Subcutaneous adipose tissue (tissue), 4 donors: ENCODE results near the gene MANF. TPM values are rescaled to one million over a fixed set of nuclear protein-coding genes. Genes with fewer than 3 reads are reported as not detected.

Experiments
- total RNA-seq, 4 donors: library from RNA; depleted of rRNA; stranded (reverse); fragments of >200 nt; gene quantifications; one replicate each; pipeline ENCODE4 v1.1.0, GENCODE V29; 2016
- TF ChIP-seq, protein P1 (sequence below): fragments of 450-650 bp; IDR thresholded peaks from one replicate; pipeline ENCODE4 v1.5.1; 2016; ENCODE audit warnings: low read depth, mild to moderate bottlenecking, control low read depth, antibody characterized with exemption, moderate library complexity

The MANF gene
- total RNA-seq, 4 donors from 2014 or later = 14.1 to 62.9 (median 31.6) TPM

DNA sequence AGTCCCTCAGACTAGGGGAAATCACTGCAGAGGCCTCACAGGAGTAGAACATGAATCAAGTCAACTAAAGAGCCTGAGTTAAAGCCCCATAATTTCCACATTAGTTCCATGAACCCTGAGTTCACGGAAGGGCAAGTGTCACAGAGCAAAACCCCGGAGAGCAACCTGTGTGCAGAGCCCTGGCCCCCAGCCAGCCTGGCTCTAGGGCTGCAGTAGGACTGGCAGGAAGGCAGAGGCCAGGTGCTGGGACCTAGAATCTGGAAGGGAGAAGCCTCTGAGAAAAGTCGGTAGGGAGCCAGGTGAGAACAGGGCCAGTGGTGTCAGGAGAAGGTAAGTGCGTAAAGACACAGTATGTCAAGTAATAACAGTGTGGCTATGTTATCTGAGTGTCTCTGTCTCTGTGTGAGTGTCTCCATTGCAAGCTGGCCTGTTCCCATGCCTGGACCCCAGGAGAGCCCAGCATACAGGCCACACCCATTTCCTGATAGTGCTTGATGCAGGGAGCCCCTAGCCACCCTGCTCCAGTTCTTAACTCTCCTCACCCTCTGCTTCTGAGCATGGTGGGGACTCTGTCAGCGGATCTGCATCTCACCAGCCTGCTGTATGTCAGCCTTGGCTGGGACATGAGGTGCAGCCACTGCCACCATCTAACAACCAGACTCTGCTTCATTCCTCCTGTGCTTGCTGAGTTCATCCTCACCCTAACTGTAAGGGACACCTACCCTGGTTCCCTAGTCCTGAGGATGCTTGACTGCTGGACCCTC lies 11.3 kb upstream of the MANF start:
- TF ChIP-seq, protein P1, sequence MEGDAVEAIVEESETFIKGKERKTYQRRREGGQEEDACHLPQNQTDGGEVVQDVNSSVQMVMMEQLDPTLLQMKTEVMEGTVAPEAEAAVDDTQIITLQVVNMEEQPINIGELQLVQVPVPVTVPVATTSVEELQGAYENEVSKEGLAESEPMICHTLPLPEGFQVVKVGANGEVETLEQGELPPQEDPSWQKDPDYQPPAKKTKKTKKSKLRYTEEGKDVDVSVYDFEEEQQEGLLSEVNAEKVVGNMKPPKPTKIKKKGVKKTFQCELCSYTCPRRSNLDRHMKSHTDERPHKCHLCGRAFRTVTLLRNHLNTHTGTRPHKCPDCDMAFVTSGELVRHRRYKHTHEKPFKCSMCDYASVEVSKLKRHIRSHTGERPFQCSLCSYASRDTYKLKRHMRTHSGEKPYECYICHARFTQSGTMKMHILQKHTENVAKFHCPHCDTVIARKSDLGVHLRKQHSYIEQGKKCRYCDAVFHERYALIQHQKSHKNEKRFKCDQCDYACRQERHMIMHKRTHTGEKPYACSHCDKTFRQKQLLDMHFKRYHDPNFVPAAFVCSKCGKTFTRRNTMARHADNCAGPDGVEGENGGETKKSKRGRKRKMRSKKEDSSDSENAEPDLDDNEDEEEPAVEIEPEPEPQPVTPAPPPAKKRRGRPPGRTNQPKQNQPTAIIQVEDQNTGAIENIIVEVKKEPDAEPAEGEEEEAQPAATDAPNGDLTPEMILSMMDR = no peak

DNA sequence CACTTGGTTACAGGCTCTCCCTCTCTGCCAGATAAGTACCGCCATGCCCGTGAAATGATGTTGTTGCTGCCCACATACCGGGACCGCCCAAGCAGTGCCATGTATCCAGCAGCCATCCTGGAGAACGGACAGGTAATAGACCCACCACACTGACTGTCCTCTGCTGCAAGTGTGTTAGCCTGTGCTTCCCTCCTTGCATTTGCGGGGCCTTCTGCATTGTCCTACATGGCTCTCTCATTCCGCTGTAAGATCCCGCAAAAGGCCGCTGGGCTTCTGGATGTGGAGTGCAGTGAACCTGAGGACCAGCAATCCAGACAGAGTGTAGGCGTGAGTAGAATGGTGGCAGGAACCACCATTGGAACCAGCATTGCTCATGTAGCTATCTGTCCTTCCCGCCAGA lies 10.6 kb upstream of the MANF start:
- TF ChIP-seq, protein P1 = no peak

DNA sequence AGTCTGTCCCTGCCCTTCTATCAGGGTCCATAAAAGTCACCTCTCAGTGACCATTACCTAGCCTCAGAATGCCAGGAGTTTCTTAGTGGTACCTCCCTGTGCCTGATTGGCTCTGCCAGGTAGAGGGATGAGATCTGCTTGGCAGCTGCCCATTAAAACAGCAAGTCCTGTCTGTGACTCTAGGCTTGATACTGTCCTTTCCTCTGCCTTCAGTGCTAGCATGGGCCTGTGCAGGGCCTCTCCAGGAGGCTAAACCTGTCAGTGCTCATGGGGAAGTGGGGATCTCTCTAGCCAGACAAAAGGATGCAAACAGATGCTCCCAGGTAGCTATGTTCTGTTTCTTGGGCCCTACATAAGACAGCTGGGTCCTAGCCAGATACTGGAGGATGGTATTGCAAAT lies 10.0 kb upstream of the MANF start:
- TF ChIP-seq, protein P1 = no peak

DNA sequence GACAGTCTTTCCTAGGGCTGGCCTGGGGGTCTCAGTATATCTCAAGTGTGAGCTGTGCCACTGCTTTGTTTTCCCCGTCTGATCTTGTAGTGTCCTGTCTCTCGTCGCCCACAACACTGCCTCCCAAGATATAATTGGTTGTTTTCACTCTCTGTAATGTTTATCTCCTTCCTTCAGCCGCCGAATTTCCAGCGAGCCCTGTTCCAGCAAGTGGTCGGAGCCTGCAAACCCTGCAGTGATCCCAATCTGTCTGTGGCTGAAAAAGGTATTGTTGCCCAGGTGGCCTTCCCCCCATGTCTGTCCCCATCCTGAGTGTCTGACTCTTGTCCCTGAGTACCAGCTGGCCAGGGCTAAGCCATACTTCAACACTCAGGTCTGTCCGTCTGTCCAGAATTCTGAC lies 9.5 kb upstream of the MANF start:
- TF ChIP-seq, protein P1 = no peak

DNA sequence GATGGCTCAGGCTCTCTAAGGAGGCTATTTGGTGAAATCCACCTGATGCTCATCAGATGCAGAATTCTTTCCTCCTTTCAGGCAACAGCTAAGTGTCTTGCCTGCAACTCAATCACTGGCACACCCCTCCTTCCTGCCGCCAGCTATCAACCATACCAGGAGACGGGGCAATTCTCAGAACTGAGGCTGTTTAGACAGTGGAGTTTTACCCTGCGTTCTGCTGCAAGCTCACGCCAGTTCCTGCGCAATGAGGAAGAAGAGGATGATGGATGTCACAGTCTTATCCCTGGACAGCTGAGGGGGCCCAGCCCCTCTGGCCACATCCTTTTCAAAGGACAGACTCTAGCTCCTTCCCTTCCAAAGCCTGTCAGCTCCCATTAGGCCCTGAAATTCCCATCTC lies 7.0 kb upstream of the MANF start:
- TF ChIP-seq, protein P1 = no peak

DNA sequence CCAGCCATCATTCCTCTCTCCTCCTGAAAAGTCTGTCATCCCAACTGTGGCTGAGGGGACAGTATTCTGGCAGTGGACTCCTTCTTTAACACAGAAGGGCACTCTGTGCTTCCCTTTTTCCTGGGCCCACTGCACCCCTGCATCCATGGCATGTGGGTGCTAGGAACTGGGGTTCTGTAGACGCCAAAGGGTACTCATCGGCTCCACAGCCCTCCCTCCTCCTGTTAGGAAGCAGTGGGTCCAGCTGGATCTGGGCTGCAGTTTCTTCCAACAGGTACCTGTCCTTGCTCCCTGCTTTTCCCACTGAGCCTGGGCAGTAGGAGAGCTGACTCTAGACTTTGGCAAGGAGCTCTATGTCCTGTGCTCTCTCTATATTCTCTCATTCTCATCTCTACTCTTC lies 6.4 kb upstream of the MANF start:
- TF ChIP-seq, protein P1 = no peak

DNA sequence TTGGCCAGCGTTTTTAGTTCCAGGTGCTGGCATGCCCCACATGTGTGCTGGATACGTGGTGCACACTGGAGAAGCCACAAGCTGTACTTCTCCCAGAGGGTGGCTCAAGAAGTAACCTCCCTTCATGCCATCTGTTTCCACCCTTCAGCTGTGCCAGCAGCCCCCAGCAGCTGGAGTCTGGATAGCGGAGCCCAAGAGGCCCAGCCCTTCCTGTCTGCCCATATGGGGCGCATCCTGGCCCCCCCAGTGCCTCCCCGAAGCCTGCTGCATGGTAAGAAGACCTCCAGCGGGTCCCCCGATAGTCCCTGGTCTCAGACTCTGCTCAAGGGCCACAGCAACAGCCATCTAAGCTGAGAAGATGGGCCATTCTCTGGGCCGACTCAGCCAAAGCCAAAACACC lies 5.8 kb upstream of the MANF start:
- TF ChIP-seq, protein P1 = no peak
